22Rv1 (cell line): Measurements from ENCODE around the gene TAF3.

Experiments used
- H3K27ac ChIP-seq: fragments of 450-650 bp; 2 replicates; pipeline ENCODE4 v1.5.1; 2017
- ZFX ChIP-seq: fragments of 450-650 bp; IDR thresholded peaks from 2 replicates; pipeline ENCODE4 v1.6.1; 2017; ENCODE audit warnings: antibody characterized with exemption, borderline replicate concordance
- TF ChIP-seq, protein P1 (sequence below): fragments of 450-650 bp; IDR thresholded peaks from 2 replicates; pipeline ENCODE4 v1.5.1; 2017; ENCODE audit warnings: mild to moderate bottlenecking

The TAF3 gene

DNA sequence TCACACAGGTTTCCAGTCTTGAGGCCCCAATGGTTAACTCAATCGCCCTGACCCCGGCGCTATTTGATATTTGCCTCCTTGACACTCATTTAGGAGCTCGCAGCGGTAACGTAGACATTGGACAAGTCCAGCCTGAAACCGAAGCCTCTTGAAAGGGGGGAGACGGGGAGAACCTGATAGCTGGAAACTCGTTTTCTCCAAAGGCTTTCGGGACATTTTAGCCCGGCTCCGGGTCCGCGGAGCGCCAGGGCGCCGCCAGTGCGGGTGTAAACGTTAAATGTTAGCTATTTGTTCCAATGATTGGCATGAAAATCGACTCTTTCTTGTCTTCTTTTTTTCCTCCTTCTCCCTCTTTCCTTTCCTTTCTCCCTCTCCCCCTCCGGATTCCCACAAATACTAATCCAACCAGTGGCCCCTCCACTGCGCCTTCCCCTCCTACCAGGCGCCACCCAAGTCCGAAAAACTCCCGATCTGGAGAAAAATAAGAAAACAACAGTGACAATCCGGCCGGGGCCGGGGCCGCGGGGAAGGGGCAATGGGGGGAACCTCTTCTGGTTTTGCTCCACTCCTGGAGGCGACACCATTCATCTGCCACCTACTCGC lies 219.0 kb downstream of the TAF3 start:
- TF ChIP-seq, protein P1, sequence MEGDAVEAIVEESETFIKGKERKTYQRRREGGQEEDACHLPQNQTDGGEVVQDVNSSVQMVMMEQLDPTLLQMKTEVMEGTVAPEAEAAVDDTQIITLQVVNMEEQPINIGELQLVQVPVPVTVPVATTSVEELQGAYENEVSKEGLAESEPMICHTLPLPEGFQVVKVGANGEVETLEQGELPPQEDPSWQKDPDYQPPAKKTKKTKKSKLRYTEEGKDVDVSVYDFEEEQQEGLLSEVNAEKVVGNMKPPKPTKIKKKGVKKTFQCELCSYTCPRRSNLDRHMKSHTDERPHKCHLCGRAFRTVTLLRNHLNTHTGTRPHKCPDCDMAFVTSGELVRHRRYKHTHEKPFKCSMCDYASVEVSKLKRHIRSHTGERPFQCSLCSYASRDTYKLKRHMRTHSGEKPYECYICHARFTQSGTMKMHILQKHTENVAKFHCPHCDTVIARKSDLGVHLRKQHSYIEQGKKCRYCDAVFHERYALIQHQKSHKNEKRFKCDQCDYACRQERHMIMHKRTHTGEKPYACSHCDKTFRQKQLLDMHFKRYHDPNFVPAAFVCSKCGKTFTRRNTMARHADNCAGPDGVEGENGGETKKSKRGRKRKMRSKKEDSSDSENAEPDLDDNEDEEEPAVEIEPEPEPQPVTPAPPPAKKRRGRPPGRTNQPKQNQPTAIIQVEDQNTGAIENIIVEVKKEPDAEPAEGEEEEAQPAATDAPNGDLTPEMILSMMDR, result no peak
- TF ChIP-seq ZFX, result no peak
- peak overlapping the region; percentile 86 for H3K27ac ChIP-seq

GRCh38 chr10:8037941-8038894 lies 219.9 kb downstream of the TAF3 start:
- TF ChIP-seq, protein P1, result no peak
- no peak for TF ChIP-seq ZFX
- peak overlapping the region; percentile 86 for H3K27ac ChIP-seq

DNA sequence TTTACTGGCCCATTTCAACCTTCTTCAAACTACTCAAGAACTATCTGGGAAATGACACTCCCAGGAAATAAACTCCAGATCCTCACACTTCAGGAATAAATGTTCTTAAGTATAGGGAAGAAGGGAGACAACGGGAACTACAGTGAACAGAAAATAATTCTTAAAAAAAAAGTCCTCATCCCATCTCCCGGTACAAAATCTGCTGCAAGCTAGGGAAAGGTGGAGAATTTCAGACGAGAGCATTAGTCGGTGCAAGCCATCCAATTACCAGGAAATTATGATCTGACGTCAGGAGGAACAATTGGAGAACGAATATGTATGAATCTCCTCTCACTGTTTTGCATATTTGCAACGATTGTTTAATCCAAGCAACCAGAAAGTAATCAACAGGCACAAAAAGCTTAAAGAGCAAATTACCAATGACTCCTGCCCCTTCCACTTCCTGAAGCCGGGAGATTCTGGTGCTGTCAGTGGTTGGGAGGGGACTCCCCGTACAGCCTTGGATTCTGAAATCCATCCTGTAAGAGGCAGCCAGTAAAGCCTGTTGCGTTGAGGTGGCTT lies 221.1 kb downstream of the TAF3 start:
- H3K27ac ChIP-seq, result peak overlapping the region; percentile 86
- TF ChIP-seq, protein P1, result no peak
- TF ChIP-seq ZFX, result no peak

- TF ChIP-seq, protein P1, result no peak
- no peak for TF ChIP-seq ZFX
- H3K27ac ChIP-seq, result peak overlapping the region; percentile 86
Observed at GRCh38 chr10:8040651-8041050, 222.3 kb downstream of the TAF3 start.

DNA sequence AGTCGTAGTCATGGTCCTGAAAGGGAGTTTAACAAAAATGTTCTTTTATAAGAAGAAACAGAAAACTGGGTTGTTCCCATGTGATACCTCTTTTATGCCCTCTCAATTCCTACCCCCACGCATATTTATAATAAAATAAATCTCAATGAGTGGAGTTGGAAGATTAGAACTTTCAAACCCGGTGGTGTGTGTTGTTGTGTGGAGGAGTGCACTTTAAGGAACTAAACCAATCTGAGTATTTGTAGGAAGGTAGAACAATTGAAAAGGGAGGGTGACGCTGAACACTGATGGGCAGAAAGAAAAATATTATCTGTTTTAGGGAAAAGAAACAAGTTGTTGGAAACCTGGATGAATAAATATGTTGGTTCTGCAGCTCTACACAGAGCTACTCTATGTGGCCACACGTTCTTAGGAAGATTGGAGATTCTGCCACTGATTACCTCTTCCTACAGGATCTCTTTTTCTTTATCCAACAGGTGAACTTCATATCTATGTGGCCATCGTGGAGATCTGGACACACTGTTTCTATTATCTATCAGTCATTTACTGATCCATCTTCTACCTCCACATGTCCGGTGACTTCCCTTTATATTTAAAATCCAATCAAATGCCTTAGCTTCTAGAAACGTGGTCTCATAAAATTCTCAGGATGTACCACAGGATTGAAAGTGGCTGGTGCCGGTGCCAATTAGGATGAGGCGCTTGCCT lies 223.1 kb downstream of the TAF3 start:
- TF ChIP-seq, protein P1, result no peak
- no peak for TF ChIP-seq ZFX
- H3K27ac ChIP-seq, result peak overlapping the region; percentile 86

- TF ChIP-seq, protein P1, result no peak
- TF ChIP-seq ZFX, result no peak
- H3K27ac ChIP-seq, result peak overlapping the region; percentile 86
Observed at GRCh38 chr10:8041992-8042720, 223.9 kb downstream of the TAF3 start.
